Smooth muscle cell (in vitro differentiated cells): ENCODE data around the gene C6orf132. TPM values are rescaled to one million over a fixed set of nuclear protein-coding genes. Genes with fewer than 3 reads are reported as not detected.

Source experiments
- DNase-seq: peaks from one replicate; lab custom pipeline; 2025; ENCODE audit not compliant: unreplicated experiment; lab: John Stamatoyannopoulos, UW
- H2AFZ ChIP-seq: fragments of 200-600 bp; sonication (generic); 2 replicates; pipeline ENCODE4 v1.6.0; 2016; ENCODE audit warnings: antibody characterized with exemption, low read depth, mild to moderate bottlenecking
- H3F3A ChIP-seq: fragments of 200-600 bp; sonication (generic); 2 replicates; pipeline ENCODE4 v1.6.0; 2017; ENCODE audit warnings: antibody characterized with exemption, low read depth
- H3K27ac ChIP-seq: fragments of 200-600 bp; sonication (generic); 2 replicates; pipeline ENCODE4 v1.5.1; 2016; ENCODE audit warnings: low read depth, mild to moderate bottlenecking
- H3K27me3 ChIP-seq: fragments of 200-600 bp; sonication (generic); 2 replicates; pipeline ENCODE4 v1.6.1; 2016; ENCODE audit warnings: low read depth, mild to moderate bottlenecking
- H3K36me3 ChIP-seq: fragments of 200-600 bp; sonication (generic); 2 replicates; pipeline ENCODE4 v1.5.1; 2016; ENCODE audit warnings: low read depth
- H3K4me1 ChIP-seq: fragments of 200-600 bp; sonication (generic); 2 replicates; pipeline ENCODE4 v1.5.1; 2016; ENCODE audit warnings: low read depth
- H3K4me2 ChIP-seq: fragments of 200-600 bp; sonication (generic); 2 replicates; pipeline ENCODE4 v1.6.0; 2016; ENCODE audit warnings: mild to moderate bottlenecking
- H3K4me3 ChIP-seq: fragments of 200-600 bp; sonication (generic); 2 replicates; pipeline ENCODE4 v1.5.1; 2016; ENCODE audit warnings: mild to moderate bottlenecking
- H3K79me2 ChIP-seq: fragments of 200-600 bp; sonication (generic); 2 replicates; pipeline ENCODE4 v1.6.0; 2016; ENCODE audit warnings: low read depth, mild to moderate bottlenecking
- H3K9ac ChIP-seq: fragments of 200-600 bp; sonication (generic); 2 replicates; pipeline ENCODE4 v1.6.0; 2016; ENCODE audit warnings: low read depth
- H3K9me3 ChIP-seq: fragments of 200-600 bp; sonication (generic); replicated peaks from 2 replicates; pipeline ENCODE4 v1.5.1; 2016; ENCODE audit warnings: low read depth
- H4K20me1 ChIP-seq: fragments of 200-600 bp; sonication (generic); 2 replicates; pipeline ENCODE4 v1.6.0; 2016; ENCODE audit warnings: low read depth
- CTCF ChIP-seq: fragments of 200-600 bp; sonication (generic); IDR thresholded peaks from 2 replicates; pipeline ENCODE4 v1.5.1; 2017; ENCODE audit warnings: borderline replicate concordance, mild to moderate bottlenecking, antibody characterized with exemption; ENCODE audit not compliant: insufficient read depth, poor library complexity, severe bottlenecking
- WGBS: methylation state at CpG from one replicate; pipeline ENCODE4 v1.1.7; 2016; ENCODE audit warnings: low lambda C conversion rate; 5-methylcytosine and 5-hydroxymethylcytosine counted together
- polyA plus RNA-seq: library from polyadenylated mRNA; unstranded; fragments of >200 nt; fragmentation: Nextera tagmentation; extraction: Ambion mirVana; gene quantifications from 2 replicates; pipeline ENCODE4 v1.2.1, GENCODE V29; 2016
- total RNA-seq: library from RNA; depleted of rRNA; stranded (reverse); fragments of >200 nt; gene quantifications from 2 replicates; pipeline ENCODE4 v1.2.3, GENCODE V29; 2014

C6orf132 gene
- total and polyA plus RNA-seq, 2 experiments from 2014 or later: 1.4 to 4.9 TPM

GRCh38 chr6:42185597-42185996 is 43.2 kb upstream of the C6orf132 start:
- Histone ChIP-seq H3K27ac (no peak overlapping the region), H3F3A (no peaks in the 10 kb centered on the region), H3K4me2 (no peak overlapping the region), H2AFZ (no peak overlapping the region), H3K79me2 (no peaks in the 10 kb centered on the region), H3K9me3 (no peaks in the 10 kb centered on the region), H3K27me3 (no peaks in the 10 kb centered on the region), H3K9ac (no peak overlapping the region), H3K4me3 (no peak overlapping the region), H3K4me1 (no peaks in the 10 kb centered on the region), H3K36me3 (no peaks in the 10 kb centered on the region), H4K20me1 (no peaks in the 10 kb centered on the region)
- WGBS: 86% methylated on average over 10 of the region's 10 CpGs
- no peak for DNase-seq
- no peak for TF ChIP-seq CTCF

GRCh38 chr6:42184475-42184874 is 42.1 kb upstream of the C6orf132 start:
- no peak for TF ChIP-seq CTCF
- H3K79me2 ChIP-seq: no peaks in the 10 kb centered on the region
- H3K4me2 ChIP-seq: no peak overlapping the region
- H3K4me1 ChIP-seq: no peaks in the 10 kb centered on the region
- H3K36me3 ChIP-seq: no peaks in the 10 kb centered on the region
- no peak for DNase-seq
- H3F3A ChIP-seq: no peaks in the 10 kb centered on the region
- 91% methylated on average over 4 of the region's 4 CpGs for WGBS
- no peak overlapping the region for H3K27ac ChIP-seq
- H4K20me1 ChIP-seq: no peaks in the 10 kb centered on the region
- no peak overlapping the region for H3K9ac ChIP-seq
- H3K27me3 ChIP-seq: no peaks in the 10 kb centered on the region
- no peaks in the 10 kb centered on the region for H3K9me3 ChIP-seq
- no peak overlapping the region for H2AFZ ChIP-seq
- no peak overlapping the region for H3K4me3 ChIP-seq

GRCh38 chr6:42182101-42182500 is 39.7 kb upstream of the C6orf132 start:
- Histone ChIP-seq H2AFZ (no peak overlapping the region), H3K36me3 (no peaks in the 10 kb centered on the region), H3K4me3 (no peak overlapping the region), H3F3A (no peaks in the 10 kb centered on the region), H3K4me1 (no peaks in the 10 kb centered on the region), H3K9me3 (no peaks in the 10 kb centered on the region), H3K27me3 (no peaks in the 10 kb centered on the region), H3K79me2 (no peaks in the 10 kb centered on the region), H3K27ac (no peak overlapping the region), H4K20me1 (no peaks in the 10 kb centered on the region), H3K4me2 (no peak overlapping the region), H3K9ac (no peak overlapping the region)
- no peak for DNase-seq
- no peak for TF ChIP-seq CTCF
- 86% methylated on average over 5 of the region's 5 CpGs for WGBS

GRCh38 chr6:42179945-42180313 is 37.5 kb upstream of the C6orf132 start:
- Histone ChIP-seq H4K20me1 (no peaks in the 10 kb centered on the region), H3K79me2 (no peaks in the 10 kb centered on the region), H3K27ac (no peak overlapping the region), H3K4me2 (no peak overlapping the region), H3F3A (no peaks in the 10 kb centered on the region), H3K4me3 (no peak overlapping the region), H3K4me1 (no peaks in the 10 kb centered on the region), H3K9me3 (no peaks in the 10 kb centered on the region), H3K9ac (no peak overlapping the region), H2AFZ (no peak overlapping the region), H3K27me3 (no peaks in the 10 kb centered on the region), H3K36me3 (no peaks in the 10 kb centered on the region)
- WGBS: 79% methylated on average over 3 of the region's 3 CpGs
- no peak for DNase-seq
- TF ChIP-seq CTCF: no peak
